Endometrial microvascular endothelial cells (primary cell): Measurements from ENCODE around the gene INPP4B. TPM values are rescaled to one million over a fixed set of nuclear protein-coding genes. Genes with fewer than 3 reads are reported as not detected.

Experiments used
- in situ Hi-C: cut with HindIII; loops from 2 replicates; pipeline ENCODE4 v1.10.0; 2017; ENCODE audit warnings: low sequenced_read_pairs, low pct_unique_long_range_greater_than_20kb; ENCODE audit errors: inconsistent ontology term
- total RNA-seq: library from RNA; depleted of rRNA; stranded (reverse); fragments of >200 nt; gene quantifications from one replicate; pipeline ENCODE4 v1.2.3, GENCODE V29; 2015; ENCODE audit errors: inconsistent ontology term

INPP4B gene
- total RNA-seq, 1 donor from 2014 or later, result 0.46 TPM

DNA sequence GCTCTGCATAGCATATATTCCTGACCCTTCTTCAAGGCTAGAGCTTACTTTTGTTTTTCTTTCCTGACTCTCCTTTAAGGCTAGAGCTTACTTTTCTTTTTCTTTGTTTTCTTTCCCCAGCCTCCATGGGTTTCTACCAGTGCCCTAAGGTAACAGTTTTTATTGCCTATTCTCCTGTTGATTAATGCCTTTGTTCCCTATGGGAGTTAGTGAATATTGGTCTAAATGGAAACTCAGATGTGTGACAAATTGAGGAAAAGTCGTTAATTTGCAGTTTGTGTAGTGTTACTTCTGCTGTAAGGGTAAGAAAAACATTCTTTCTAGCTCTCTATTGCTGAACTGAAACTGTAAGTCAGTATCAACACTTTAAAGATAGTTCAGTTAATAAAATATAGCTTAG, 851.0 kb downstream of the INPP4B start:
- in situ Hi-C loops, result no loop called here

DNA sequence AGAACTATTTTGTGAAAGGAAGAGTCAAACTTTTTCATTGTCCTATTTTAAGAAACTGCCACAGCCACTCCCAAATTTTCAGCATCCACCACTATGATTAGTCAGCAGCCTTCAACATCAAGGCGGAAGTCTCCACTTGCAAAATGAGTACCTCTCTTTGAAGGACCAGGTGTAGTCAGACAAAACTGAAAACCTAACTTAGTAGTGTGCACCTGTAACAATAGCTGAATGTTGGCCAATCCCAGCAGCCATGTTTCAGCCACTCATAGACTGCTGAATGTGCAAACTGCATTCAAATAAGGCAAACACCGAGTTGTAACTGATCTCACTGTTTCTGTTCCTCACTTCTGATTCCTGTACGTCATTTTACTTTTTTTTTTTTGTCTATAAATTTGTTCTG, 868.7 kb downstream of the INPP4B start:
- in situ Hi-C loops, result no loop called here
